ENCODE results near the gene DPY19L1.
A peak's percentile ranks its signal among the peaks of the same experiment; 100 is the strongest.
"Not testable (repeated sequence)": the region's sequence is repeated elsewhere in the genome, so short reads cannot be mapped to it uniquely, and the experiment has no call there.

Gene DPY19L1

DNA sequence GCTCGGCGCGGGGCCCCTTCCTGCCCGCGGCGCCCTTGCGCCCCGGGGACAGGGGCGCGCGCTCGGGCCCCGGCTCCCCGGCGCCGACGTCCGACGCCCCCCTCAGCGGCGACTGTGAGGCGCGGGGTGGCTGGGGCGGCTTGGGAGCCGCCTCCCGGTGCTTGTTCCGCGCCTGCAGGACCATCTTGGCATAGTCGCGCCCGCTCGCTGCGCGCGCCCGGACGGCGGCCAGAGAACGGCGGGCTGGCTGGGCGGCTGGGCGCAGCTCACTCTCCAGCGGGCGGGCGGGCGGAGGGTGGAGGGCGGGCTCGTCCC, at the start of gene DPY19L1:
DPY19L1 (minus strand) TSS at position 275 of the 315 bp plus-strand sequence; CDS start at position 184, 91 bp downstream.
- no peak for DNase-seq (ENCODE audit: low read depth in 2 of 2)

DNA sequence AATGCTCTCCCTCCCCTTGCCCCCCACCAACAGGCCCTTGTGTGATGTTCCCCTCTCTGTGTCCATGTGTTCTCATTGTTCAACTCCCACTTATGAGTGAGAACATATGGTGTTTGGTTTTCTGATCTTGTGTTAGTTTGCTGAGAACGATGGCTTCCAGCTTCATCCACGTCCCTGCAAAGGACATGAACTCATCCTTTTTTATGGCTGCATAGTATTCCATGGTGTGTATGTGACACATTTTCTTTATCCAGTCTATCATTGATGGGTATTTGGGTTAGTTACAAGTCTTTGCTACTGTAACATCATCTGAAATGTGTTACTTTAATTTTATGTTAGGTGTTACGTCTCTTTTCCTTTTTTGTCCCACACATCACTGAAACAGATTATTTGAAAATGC, 42.2 kb upstream of the DPY19L1 start:
- DNase-seq (ENCODE audit: low read depth in 2 of 2), result not testable (repeated sequence)

- not testable (repeated sequence) for DNase-seq (ENCODE audit: low read depth in 2 of 2)
These were observed 36.7 kb upstream of the DPY19L1 start for GRCh38 chr7:35074008-35074407.

DNA sequence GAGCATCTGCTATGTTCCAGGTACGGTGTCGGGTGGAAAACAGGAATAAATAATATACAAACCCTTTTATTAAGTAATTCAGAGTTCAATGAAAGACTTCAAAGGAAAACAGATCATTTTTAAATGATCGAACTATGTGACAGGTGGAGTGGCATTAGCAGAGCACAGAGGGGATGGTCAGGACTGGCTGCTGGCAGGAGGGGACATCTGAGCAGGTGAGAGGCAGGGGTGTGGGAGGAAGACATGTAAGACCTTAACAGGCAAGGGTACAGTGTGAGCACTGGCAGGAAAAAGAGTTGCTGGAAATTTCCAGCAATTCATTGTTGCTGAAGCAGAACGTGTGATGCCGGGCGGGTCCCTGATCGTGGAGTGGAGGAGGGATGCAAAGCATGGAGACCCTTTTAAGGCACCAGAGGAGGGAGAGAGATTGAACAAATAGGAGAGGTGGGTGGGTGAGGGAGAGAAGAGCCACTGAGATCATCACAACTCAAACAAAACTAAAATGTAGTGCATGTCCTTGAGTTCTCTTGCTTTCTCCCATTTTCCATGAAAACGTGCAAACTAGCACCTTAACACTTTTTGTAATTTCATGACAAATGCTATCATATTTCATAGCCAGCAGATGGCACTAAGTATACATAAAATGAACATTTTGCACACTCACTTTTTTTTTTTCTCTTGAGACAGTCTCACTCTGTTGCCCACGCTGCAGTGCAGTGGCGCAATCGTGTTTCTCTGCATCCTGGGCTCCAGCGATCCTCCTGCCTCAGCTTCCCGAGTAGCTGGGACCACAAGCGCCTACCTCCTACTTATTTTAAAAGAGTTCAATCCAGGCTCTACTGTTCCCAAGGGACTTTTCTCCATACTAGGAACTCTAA, 35.9 kb upstream of the DPY19L1 start:
- not testable (repeated sequence) for DNase-seq (ENCODE audit: low read depth in 2 of 2)

- DNase-seq (ENCODE audit: low read depth in 2 of 2), result not testable (repeated sequence)
These were observed 31.8 kb upstream of the DPY19L1 start for GRCh38 chr7:35069084-35069483.

DNA sequence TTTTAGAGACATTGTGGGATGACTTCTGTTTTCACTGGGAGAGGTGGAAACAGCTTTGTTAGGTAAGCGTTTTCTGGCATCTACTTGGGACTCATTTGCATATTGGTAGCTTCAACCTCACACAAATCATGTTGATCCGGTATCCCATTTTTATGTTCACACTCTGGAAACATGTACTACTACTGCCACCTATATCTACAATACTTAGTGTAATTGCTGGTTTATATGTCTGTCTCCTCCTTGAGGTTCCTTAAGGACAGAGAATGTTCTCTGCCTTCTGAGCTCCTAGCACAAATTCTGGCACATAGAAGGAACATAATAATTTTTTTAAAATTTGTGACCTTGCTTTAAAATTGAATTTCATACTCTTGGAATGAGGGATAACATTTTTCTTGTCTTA, 28.1 kb upstream of the DPY19L1 start:
- DNase-seq (ENCODE audit: low read depth in 2 of 2), result not testable (repeated sequence)

GRCh38 chr7:35058571-35058970, 21.3 kb upstream of the DPY19L1 start:
- not testable (repeated sequence) for DNase-seq (ENCODE audit: low read depth in 2 of 2)

- not testable (repeated sequence) for DNase-seq (ENCODE audit: low read depth in 2 of 2)
These were observed 20.5 kb upstream of the DPY19L1 start for GRCh38 chr7:35057505-35058451.

- DNase-seq (ENCODE audit: low read depth in 2 of 2), result not testable (repeated sequence)
These were observed 18.4 kb upstream of the DPY19L1 start for GRCh38 chr7:35055733-35056132.

- not testable (repeated sequence) for DNase-seq (ENCODE audit: low read depth in 2 of 2)
These were observed 16.3 kb upstream of the DPY19L1 start for GRCh38 chr7:35053488-35054175.

DNA sequence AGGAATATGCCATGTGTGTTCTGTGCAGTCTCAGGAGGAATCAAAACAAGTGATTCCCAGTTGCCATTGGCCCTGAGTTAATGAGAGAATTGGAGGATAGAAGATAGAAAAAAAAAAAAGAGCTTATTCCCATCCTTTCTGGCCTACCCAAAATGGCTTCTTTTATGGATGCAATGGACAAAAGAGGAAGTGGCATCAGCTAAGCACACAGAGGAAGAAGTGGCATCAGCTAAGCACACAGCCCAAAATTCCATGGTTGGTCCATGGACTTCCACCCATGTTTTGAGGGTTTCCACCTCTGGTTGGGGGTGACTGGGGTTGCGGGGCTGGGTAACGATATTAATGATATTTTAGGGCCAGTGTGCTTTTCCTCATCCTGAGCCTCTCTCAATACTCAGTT, 11.1 kb upstream of the DPY19L1 start:
- DNase-seq (ENCODE audit: low read depth in 2 of 2), result not testable (repeated sequence)

GRCh38 chr7:35047912-35048305, 10.6 kb upstream of the DPY19L1 start:
- not testable (repeated sequence) for DNase-seq (ENCODE audit: low read depth in 2 of 2)

- not testable (repeated sequence) for DNase-seq (ENCODE audit: low read depth in 2 of 2)
These were observed 10.1 kb upstream of the DPY19L1 start for GRCh38 chr7:35047263-35047911.

GRCh38 chr7:35043301-35043700, 6.0 kb upstream of the DPY19L1 start:
- not testable (repeated sequence) for DNase-seq (ENCODE audit: low read depth in 2 of 2)

- no peak for DNase-seq (ENCODE audit: low read depth in 2 of 2)
These were observed 3.6 kb upstream of the DPY19L1 start for GRCh38 chr7:35040906-35041305.

DNA sequence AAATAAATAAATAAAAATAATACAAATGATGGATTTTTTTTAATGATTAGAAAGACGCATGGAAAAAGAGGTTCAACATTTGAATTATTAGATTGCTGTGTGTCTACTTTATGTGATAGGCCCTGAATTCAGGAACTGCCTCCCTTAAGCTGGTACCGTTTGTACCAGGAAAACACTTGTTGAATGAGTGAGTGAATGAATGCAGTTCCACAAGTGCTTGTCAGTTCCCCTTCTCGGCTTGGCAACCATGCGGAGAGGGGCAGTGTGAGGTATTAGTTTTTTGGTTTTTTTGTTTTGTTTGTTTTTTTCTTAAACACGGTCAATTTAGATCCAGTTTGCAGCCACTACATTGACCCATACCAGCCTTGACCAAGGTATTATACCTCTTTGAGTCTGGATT, 2.1 kb upstream of the DPY19L1 start:
- DNase-seq (ENCODE audit: low read depth in 2 of 2), result no peak

GRCh38 chr7:35038354-35038753, 1.1 kb upstream of the DPY19L1 start:
- no peak for DNase-seq (ENCODE audit: low read depth in 2 of 2)

- peak; percentile 63 to 93 for DNase-seq (ENCODE audit: low read depth in 2 of 2)
These were observed 449 bp upstream of the DPY19L1 start for GRCh38 chr7:35037526-35038341.

- DNase-seq (ENCODE audit: low read depth in 2 of 2), result peak; percentile 7 to 30
These were observed 719 bp downstream of the DPY19L1 start for GRCh38 chr7:35036361-35037171.
